ENCODE results near the gene COL4A4. TPM values are rescaled to one million over a fixed set of nuclear protein-coding genes. Genes with fewer than 3 reads are reported as not detected.

Gene COL4A4
- total and polyA plus RNA-seq, 2 experiments from 2014 or later = 1.3 to 3.1 TPM

- Histone ChIP-seq H3K4me2 (no peak overlapping the region), H2AFZ (no peak overlapping the region), H3K4me3 (no peak overlapping the region), H3K4me1 (ENCODE audit: insufficient read depth) (no peaks in the 10 kb centered on the region), H3K27me3 (ENCODE audit: insufficient read depth) (no peaks in the 10 kb centered on the region), H3K79me2 (replicated peaks; ENCODE audit: insufficient read depth) (no peaks in the 10 kb centered on the region), H3K36me3 (ENCODE audit: insufficient read depth) (no peaks in the 10 kb centered on the region), H3K27ac (ENCODE audit: low read depth) (no peak overlapping the region), H3F3A (replicated peaks; ENCODE audit: low read depth) (no peaks in the 10 kb centered on the region), H4K20me1 (replicated peaks; ENCODE audit: insufficient read depth) (no peaks in the 10 kb centered on the region), H3K9me2 (ENCODE audit: insufficient read depth) (no peaks in the 10 kb centered on the region)
- Mint-ChIP-seq H3K27ac (no peak overlapping the region), H3K27me3 (ENCODE audit: insufficient read depth, low read depth, poor library complexity) (peaks cover under 1% of the 10 kb centered on the region), H3K4me1 (no peaks in the 10 kb centered on the region), H3K4me3 (no peak overlapping the region), H3K9me3 (peaks cover 4% of the 10 kb centered on the region; the same call in 1 of the 3 replicates), H3K36me3 (ENCODE audit: low read depth) (peaks cover 3% of the 10 kb centered on the region; the same call in 1 of the 3 replicates)
- DNase-seq (ENCODE audit: low spot score) = no peak
- no peak for ATAC-seq
- no peak for TF ChIP-seq JUNB (IDR thresholded peaks at IDR 0.05; ENCODE audit: unreplicated experiment)
These were observed 64.7 kb downstream of the COL4A4 start for GRCh38 chr2:227099340-227099739.

- H3K27me3 Mint-ChIP-seq (ENCODE audit: insufficient read depth, low read depth, poor library complexity) = peaks cover 3% of the 10 kb centered on the region
- no peaks in the 10 kb centered on the region for H3K4me1 Mint-ChIP-seq
- H3K4me3 Mint-ChIP-seq = no peak overlapping the region
- H2AFZ ChIP-seq = no peak overlapping the region
- H3K27ac ChIP-seq (ENCODE audit: low read depth) = no peak overlapping the region
- H3K36me3 Mint-ChIP-seq (ENCODE audit: low read depth) = peaks cover 3% of the 10 kb centered on the region; the same call in 1 of the 3 replicates
- H3K4me1 ChIP-seq (ENCODE audit: insufficient read depth) = no peaks in the 10 kb centered on the region
- ATAC-seq = no peak
- H4K20me1 ChIP-seq (replicated peaks; ENCODE audit: insufficient read depth) = no peaks in the 10 kb centered on the region
- H3K4me2 ChIP-seq = no peak overlapping the region
- H3K9me2 ChIP-seq (ENCODE audit: insufficient read depth) = no peaks in the 10 kb centered on the region
- no peaks in the 10 kb centered on the region for H3K27me3 ChIP-seq (ENCODE audit: insufficient read depth)
- DNase-seq (ENCODE audit: low spot score) = no peak
- no peaks in the 10 kb centered on the region for H3K79me2 ChIP-seq (replicated peaks; ENCODE audit: insufficient read depth)
- H3K9me3 Mint-ChIP-seq = peaks cover 4% of the 10 kb centered on the region; the same call in 2 of the 3 replicates
- no peak for TF ChIP-seq STAT1 (IDR thresholded peaks at IDR 0.05; ENCODE audit: unreplicated experiment)
- no peak overlapping the region for H3K4me3 ChIP-seq
- no peaks in the 10 kb centered on the region for H3F3A ChIP-seq (replicated peaks; ENCODE audit: low read depth)
- no peaks in the 10 kb centered on the region for H3K36me3 ChIP-seq (ENCODE audit: insufficient read depth)
- no peak overlapping the region for H3K27ac Mint-ChIP-seq
These were observed 65.9 kb downstream of the COL4A4 start for GRCh38 chr2:227098162-227098515.

- peaks cover 3% of the 10 kb centered on the region; the same call in 1 of the 3 replicates for H3K36me3 Mint-ChIP-seq (ENCODE audit: low read depth)
- no peak overlapping the region for H3K27ac ChIP-seq (ENCODE audit: low read depth)
- no peaks in the 10 kb centered on the region for H3K4me1 Mint-ChIP-seq
- no peaks in the 10 kb centered on the region for H3K36me3 ChIP-seq (ENCODE audit: insufficient read depth)
- no peaks in the 10 kb centered on the region for H3K4me1 ChIP-seq (ENCODE audit: insufficient read depth)
- no peaks in the 10 kb centered on the region for H3K27me3 ChIP-seq (ENCODE audit: insufficient read depth)
- no peak overlapping the region for H3K4me3 ChIP-seq
- no peak for DNase-seq (ENCODE audit: low spot score)
- TF ChIP-seq JUNB (IDR thresholded peaks at IDR 0.05; ENCODE audit: unreplicated experiment) = no peak
- no peak overlapping the region for H3K4me3 Mint-ChIP-seq
- peaks cover 4% of the 10 kb centered on the region; the same call in 2 of the 3 replicates for H3K9me3 Mint-ChIP-seq
- no peaks in the 10 kb centered on the region for H3K79me2 ChIP-seq (replicated peaks; ENCODE audit: insufficient read depth)
- ATAC-seq = no peak
- no peak overlapping the region for H3K4me2 ChIP-seq
- H3K27ac Mint-ChIP-seq = no peak overlapping the region
- H3K9me2 ChIP-seq (ENCODE audit: insufficient read depth) = no peaks in the 10 kb centered on the region
- H2AFZ ChIP-seq = no peak overlapping the region
- no peaks in the 10 kb centered on the region for H3F3A ChIP-seq (replicated peaks; ENCODE audit: low read depth)
- H4K20me1 ChIP-seq (replicated peaks; ENCODE audit: insufficient read depth) = no peaks in the 10 kb centered on the region
- peaks cover 3% of the 10 kb centered on the region for H3K27me3 Mint-ChIP-seq (ENCODE audit: insufficient read depth, low read depth, poor library complexity)
These were observed 66.4 kb downstream of the COL4A4 start for GRCh38 chr2:227097495-227098161.

- no peak for ATAC-seq
- H4K20me1 ChIP-seq (replicated peaks; ENCODE audit: insufficient read depth) = no peaks in the 10 kb centered on the region
- no peak overlapping the region for H3K27ac Mint-ChIP-seq
- no peak for DNase-seq (ENCODE audit: low spot score)
- H3K4me3 ChIP-seq = no peak overlapping the region
- H3K9me3 Mint-ChIP-seq = no peaks in the 10 kb centered on the region; the same call in 2 of the 3 replicates
- no peak overlapping the region for H3K27ac ChIP-seq (ENCODE audit: low read depth)
- no peak overlapping the region for H3K4me2 ChIP-seq
- H3K4me3 Mint-ChIP-seq = no peak overlapping the region
- H3K36me3 Mint-ChIP-seq (ENCODE audit: low read depth) = no peaks in the 10 kb centered on the region
- no peaks in the 10 kb centered on the region for H3K36me3 ChIP-seq (ENCODE audit: insufficient read depth)
- no peak overlapping the region for H2AFZ ChIP-seq
- H3K4me1 Mint-ChIP-seq = no peaks in the 10 kb centered on the region
- no peaks in the 10 kb centered on the region for H3K27me3 ChIP-seq (ENCODE audit: insufficient read depth)
- H3K9me2 ChIP-seq (ENCODE audit: insufficient read depth) = no peaks in the 10 kb centered on the region
- H3K4me1 ChIP-seq (ENCODE audit: insufficient read depth) = no peaks in the 10 kb centered on the region
- H3F3A ChIP-seq (replicated peaks; ENCODE audit: low read depth) = no peaks in the 10 kb centered on the region
- peaks cover 3% of the 10 kb centered on the region for H3K27me3 Mint-ChIP-seq (ENCODE audit: insufficient read depth, low read depth, poor library complexity)
- no peaks in the 10 kb centered on the region for H3K79me2 ChIP-seq (replicated peaks; ENCODE audit: insufficient read depth)
- TF ChIP-seq CTCF (conservative IDR thresholded peaks at IDR 0.05; ENCODE audit: low read depth in 2 of 2) = no peak
These were observed 68.7 kb downstream of the COL4A4 start for GRCh38 chr2:227095346-227095745.
